Effector CD4-positive, alpha-beta T cell (primary cell): Measurements from ENCODE around the gene GSTA4.
A peak's percentile ranks its signal among the peaks of the same experiment; 100 is the strongest.
"Not testable (repeated sequence)": the region's sequence is repeated elsewhere in the genome, so short reads cannot be mapped to it uniquely, and the experiment has no call there.

ENCODE experiments used
- DNase-seq: peaks from one replicate; pipeline ENCODE4 v3.0.0-alpha.2; 2020

GSTA4 gene

GRCh38 chr6:53011979-53012378 lies 16.9 kb upstream of the GSTA4 start:
- DNase-seq = no peak

- DNase-seq = no peak
These were observed 15.4 kb upstream of the GSTA4 start for GRCh38 chr6:53010504-53010903.

- DNase-seq = no peak
These were observed 14.4 kb upstream of the GSTA4 start for GRCh38 chr6:53009511-53009910.

GRCh38 chr6:53009056-53009455 lies 14.0 kb upstream of the GSTA4 start:
- no peak for DNase-seq

- not testable (repeated sequence) for DNase-seq
These were observed 13.2 kb upstream of the GSTA4 start for GRCh38 chr6:53008192-53008687.

- DNase-seq = no peak
These were observed 10.7 kb upstream of the GSTA4 start for GRCh38 chr6:53005663-53006250.

GRCh38 chr6:52999456-52999855 lies 4.4 kb upstream of the GSTA4 start:
- DNase-seq = no peak

- no peak for DNase-seq
These were observed 3.5 kb upstream of the GSTA4 start for GRCh38 chr6:52998603-52999002.

- peak; percentile 11 for DNase-seq
These were observed 995 bp upstream of the GSTA4 start for GRCh38 chr6:52995913-52996645.

GRCh38 chr6:52994839-52995088 lies 320 bp downstream of the GSTA4 start:
- DNase-seq = peak; percentile 11

GRCh38 chr6:52994031-52994838 lies 849 bp downstream of the GSTA4 start:
- no peak for DNase-seq

GRCh38 chr6:52992980-52993920 lies 1.8 kb downstream of the GSTA4 start:
- DNase-seq = no peak

- no peak for DNase-seq
These were observed 4.7 kb downstream of the GSTA4 start for GRCh38 chr6:52990342-52990741.

- no peak for DNase-seq
These were observed 9.9 kb downstream of the GSTA4 start for GRCh38 chr6:52985228-52985627.

- peak; percentile 7 for DNase-seq
These were observed 10.8 kb downstream of the GSTA4 start for GRCh38 chr6:52984247-52984646.

GRCh38 chr6:52983159-52983848 lies 11.8 kb downstream of the GSTA4 start:
- DNase-seq = no peak

GRCh38 chr6:52982680-52983079 lies 12.4 kb downstream of the GSTA4 start:
- DNase-seq = no peak

- no peak for DNase-seq
These were observed 13.7 kb downstream of the GSTA4 start for GRCh38 chr6:52981222-52981900.

- no peak for DNase-seq
These were observed 18.5 kb downstream of the GSTA4 start for GRCh38 chr6:52976591-52977035.

- no peak for DNase-seq
These were observed 18.9 kb downstream of the GSTA4 start for GRCh38 chr6:52976149-52976548.

GRCh38 chr6:52975580-52975979 lies 19.5 kb downstream of the GSTA4 start:
- DNase-seq = no peak
